ENCODE measurements around the gene ZNF608. TPM values are rescaled to one million over a fixed set of nuclear protein-coding genes. Genes with fewer than 3 reads are reported as not detected.
A peak's percentile ranks its signal among the peaks of the same experiment; 100 is the strongest.

Gene ZNF608
- total RNA-seq, 2 donors from 2014 or later, result 22.6 to 25.3 TPM

- intact Hi-C loops (cut with DNase I), result no loop called here
- 57% methylated on average over 7 of the region's 7 CpGs for WGBS
Observed at GRCh38 chr5:124754206-124754927, 7.9 kb upstream of the ZNF608 start.

DNA sequence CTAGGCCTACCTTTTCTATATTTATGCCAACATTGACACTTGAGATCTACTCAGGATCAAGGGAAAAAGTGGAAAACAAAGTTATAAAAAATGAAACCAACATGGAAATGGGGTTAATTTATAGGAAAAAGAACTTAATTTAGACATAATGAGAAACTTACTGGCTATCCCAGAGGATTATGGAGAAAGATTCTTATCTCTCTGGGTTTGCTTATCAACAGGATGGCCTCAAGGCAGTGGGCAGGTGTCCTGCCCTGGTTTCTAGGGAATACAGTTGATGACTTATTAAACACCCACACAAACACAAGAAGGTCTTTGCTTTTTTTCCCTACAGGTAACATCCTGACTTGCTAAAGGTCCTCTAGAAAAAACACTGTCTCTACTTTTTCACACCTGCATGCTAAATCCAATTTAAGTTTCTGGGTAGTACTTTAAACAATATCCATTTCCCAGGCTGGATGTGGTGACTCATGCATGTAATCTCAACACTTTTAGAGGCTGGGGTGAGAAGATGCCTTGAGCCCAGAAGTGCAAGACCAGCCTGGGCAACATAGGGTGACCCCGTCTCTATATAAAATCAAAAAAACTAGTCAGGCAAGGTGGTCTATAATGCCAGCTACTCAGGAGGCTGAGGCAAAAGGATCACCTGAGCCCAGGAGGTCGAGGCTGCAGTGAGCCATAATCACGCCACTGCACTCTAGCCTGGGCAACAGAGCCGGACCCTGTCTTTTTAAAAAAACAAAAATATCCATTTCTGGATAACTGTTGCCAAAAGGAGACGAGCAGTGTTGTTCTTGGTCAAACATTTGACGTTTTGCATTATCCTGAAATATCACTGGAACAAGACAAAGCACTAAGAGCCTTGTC lies 6.6 kb upstream of the ZNF608 start:
- 85% methylated on average over 6 of the region's 6 CpGs for WGBS
- H3K36me3 ChIP-seq, result no peaks in the 10 kb centered on the region
- no peak for DNase-seq (ENCODE audit: low spot score)
- no peaks in the 10 kb centered on the region for H3K27me3 ChIP-seq (replicated peaks; ENCODE audit: insufficient read depth)
- no peak overlapping the region for H3K27ac ChIP-seq
- TF ChIP-seq, protein P1, sequence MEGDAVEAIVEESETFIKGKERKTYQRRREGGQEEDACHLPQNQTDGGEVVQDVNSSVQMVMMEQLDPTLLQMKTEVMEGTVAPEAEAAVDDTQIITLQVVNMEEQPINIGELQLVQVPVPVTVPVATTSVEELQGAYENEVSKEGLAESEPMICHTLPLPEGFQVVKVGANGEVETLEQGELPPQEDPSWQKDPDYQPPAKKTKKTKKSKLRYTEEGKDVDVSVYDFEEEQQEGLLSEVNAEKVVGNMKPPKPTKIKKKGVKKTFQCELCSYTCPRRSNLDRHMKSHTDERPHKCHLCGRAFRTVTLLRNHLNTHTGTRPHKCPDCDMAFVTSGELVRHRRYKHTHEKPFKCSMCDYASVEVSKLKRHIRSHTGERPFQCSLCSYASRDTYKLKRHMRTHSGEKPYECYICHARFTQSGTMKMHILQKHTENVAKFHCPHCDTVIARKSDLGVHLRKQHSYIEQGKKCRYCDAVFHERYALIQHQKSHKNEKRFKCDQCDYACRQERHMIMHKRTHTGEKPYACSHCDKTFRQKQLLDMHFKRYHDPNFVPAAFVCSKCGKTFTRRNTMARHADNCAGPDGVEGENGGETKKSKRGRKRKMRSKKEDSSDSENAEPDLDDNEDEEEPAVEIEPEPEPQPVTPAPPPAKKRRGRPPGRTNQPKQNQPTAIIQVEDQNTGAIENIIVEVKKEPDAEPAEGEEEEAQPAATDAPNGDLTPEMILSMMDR (IDR thresholded peaks at IDR 0.05), result no peak
- no peak for TF ChIP-seq POLR2AphosphoS5 (IDR thresholded peaks at IDR 0.05)
- no peaks in the 10 kb centered on the region for H3K4me1 ChIP-seq (replicated peaks)
- intact Hi-C loops (cut with DNase I), result no loop called here
- no peak overlapping the region for H3K4me3 ChIP-seq
- H3K9me3 ChIP-seq, result no peaks in the 10 kb centered on the region

More at GRCh38 chr5:124754206-124754927, 7.9 kb upstream of the ZNF608 start:
- no peaks in the 10 kb centered on the region for H3K27me3 ChIP-seq (replicated peaks; ENCODE audit: insufficient read depth)
- no peak overlapping the region for H3K4me3 ChIP-seq
- H3K4me1 ChIP-seq (replicated peaks), result no peaks in the 10 kb centered on the region
- H3K27ac ChIP-seq, result no peak overlapping the region
- no peaks in the 10 kb centered on the region for H3K9me3 ChIP-seq
- TF ChIP-seq POLR2A (IDR thresholded peaks at IDR 0.05), result no peak
- TF ChIP-seq, protein P1 (IDR thresholded peaks at IDR 0.05), result no peak
- no peak for TF ChIP-seq POLR2AphosphoS5 (IDR thresholded peaks at IDR 0.05)
- no peak for DNase-seq (ENCODE audit: low spot score)
- H3K36me3 ChIP-seq, result no peaks in the 10 kb centered on the region

GRCh38 chr5:124751031-124751430 lies 4.6 kb upstream of the ZNF608 start:
- Histone ChIP-seq H3K36me3 (no peaks in the 10 kb centered on the region), H3K4me1 (replicated peaks) (no peaks in the 10 kb centered on the region), H3K27ac (no peak overlapping the region), H3K27me3 (replicated peaks; ENCODE audit: insufficient read depth) (no peaks in the 10 kb centered on the region), H3K9me3 (no peaks in the 10 kb centered on the region), H3K4me3 (no peak overlapping the region)
- intact Hi-C loops (cut with DNase I), result no loop called here
- 90% methylated on average over 2 of the region's 2 CpGs for WGBS
- TF ChIP-seq, protein P1 (IDR thresholded peaks at IDR 0.05), result no peak
- no peak for TF ChIP-seq POLR2A (IDR thresholded peaks at IDR 0.05)
- TF ChIP-seq POLR2AphosphoS5 (IDR thresholded peaks at IDR 0.05), result no peak
- no peak for DNase-seq (ENCODE audit: low spot score)

DNA sequence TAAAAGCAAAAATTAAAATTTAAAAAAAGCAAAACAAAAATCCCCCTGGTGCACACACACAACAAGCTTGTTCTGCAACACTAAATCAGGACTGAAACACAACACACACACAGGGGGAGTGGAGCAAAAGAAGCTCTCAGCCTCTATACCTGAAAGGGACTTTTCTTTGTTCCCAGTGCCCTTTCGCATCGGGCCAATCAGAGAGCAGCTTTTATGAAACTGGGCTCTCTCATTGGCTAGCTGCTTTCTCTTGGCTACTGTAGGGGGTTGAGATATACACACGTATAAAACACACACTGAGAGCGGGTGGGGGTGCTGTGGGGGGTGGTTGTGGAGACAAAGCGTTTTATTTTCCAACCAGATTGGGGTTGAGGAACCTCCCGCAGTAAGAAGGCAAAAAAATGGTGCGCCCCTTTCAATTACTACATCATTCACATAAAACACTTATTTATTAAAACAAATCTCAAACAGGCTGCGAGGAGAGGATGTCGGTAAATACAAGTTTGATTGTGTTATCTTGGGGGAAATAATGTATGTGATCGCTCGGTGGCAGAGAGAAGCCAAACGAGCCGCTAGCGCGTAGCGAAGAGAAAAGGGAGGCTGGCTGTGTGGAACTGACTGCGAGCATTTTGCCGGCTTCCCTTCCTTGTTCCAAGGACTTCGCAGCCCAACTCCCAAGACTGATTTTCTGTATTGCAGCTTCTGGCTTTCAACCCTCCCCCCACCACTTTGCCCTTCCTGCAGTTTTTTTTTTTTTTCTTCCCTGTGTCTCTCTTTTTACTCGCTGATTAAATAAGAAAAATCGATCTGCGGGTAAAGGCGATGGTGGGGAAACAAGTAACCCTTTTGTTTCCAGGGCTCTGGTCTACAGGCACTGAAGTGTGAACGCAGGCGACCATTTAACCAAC lies 2.5 kb upstream of the ZNF608 start:
- Histone ChIP-seq H3K27me3 (replicated peaks; ENCODE audit: insufficient read depth) (no peaks in the 10 kb centered on the region), H3K36me3 (no peaks in the 10 kb centered on the region), H3K27ac (peak overlapping the region; percentile 83 to 87), H3K4me1 (replicated peaks) (peaks cover 3% of the 10 kb centered on the region), H3K4me3 (peak overlapping the region; percentile 33 to 49), H3K9me3 (no peaks in the 10 kb centered on the region)
- 6% methylated on average over 25 of the region's 25 CpGs for WGBS
- TF ChIP-seq, protein P1 (IDR thresholded peaks at IDR 0.05), result no peak
- TF ChIP-seq POLR2A (IDR thresholded peaks at IDR 0.05) (peak; percentile 51), POLR2AphosphoS5 (IDR thresholded peaks at IDR 0.05) (peak; percentile 72)
- peak; percentile 93 for DNase-seq (ENCODE audit: low spot score)
- intact Hi-C loops (cut with DNase I), result loop anchor here (5.0 kb wide), 4 partner anchors 97 to 733 kb away; no protein-coding TSS in a partner anchor
